SHP77 treated with DMSO at 0.1 percent for 48 hours (cell line): ENCODE measurements around the gene HRAS.

Experiments used
- DNase-seq: peaks from one replicate; lab custom pipeline; 2025; lab: John Stamatoyannopoulos, UW

Gene HRAS

DNA sequence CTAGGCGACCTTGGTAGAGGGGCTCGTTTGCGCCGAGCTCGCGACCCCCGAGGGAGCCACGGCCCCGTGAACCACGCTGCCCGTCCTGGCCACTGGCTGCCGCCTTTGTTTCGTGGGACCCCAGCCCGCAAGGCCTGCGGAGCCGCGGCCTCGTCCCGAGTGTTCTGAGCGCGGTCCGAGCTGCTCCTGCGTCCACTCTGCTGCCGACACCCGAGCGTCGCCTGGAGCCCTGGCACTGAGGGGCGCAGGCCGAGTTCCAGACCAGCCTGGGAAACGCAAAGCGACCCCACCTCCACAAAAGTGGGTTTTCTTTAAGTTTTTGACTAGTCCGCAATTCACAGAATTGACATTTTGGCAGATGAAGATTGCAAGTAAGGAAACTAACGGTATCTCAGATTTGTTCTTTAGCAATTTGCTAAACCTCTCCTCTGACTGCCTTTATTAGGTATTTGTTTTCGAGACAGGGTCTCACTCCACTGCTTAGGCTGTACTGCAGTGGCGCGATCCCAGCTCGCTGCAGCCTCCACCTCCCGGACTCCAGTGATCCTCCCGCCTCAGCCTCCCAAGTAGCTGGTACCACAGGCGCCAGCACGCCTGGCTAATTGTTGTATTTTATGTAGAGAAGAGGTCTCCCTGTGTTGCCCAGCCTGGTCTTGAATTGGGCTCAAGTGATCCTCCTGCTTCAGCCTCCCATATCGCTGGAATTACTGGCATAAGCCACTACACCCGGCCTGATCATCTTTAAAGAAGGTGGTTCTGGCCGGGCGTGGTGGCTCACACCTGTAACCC is 27.5 kb downstream of the HRAS start:
- no peak for DNase-seq

DNA sequence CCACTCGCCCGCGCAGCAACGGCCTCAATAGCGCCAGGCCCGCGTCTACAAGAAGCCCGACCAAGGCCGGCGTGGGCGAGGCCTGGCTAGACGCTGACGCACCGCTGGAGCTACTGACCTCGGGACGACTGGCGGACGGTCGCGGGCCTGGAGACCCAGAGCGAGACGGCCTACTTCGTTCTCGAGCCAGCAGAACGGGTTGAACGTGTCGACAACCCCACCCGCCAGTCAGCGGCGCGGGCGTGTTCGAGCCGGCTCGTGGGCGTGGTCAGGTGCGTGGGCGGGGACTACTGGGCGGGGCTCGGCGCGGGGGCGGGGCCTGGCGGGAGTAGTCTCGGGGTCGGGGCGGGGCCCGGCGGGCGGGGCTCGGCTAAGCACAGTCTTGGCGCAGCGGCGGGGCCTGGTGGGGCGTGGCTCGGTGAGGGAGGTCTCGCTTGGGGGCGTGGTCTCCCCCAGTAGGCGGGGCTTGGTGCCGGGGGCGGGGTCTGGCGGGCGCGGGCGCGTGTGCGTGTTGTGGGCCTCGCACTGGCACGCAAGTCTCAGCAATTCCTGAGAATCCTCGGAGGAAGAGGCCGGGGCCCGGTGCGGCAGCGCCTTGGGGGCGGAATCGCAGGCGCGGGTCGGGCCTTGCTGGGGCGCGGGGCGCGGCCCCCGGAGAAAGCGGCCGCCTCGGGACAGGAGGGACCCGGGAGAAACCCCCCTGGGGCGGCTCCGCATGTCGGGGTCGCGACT is 28.2 kb downstream of the HRAS start, which contains the start of gene RNH1:
TSS of gene RNH1 (minus strand) at position 248 of the 732 bp plus-strand sequence. CDS start 5,080 bp downstream, outside the sequence.
- no peak for DNase-seq

DNA sequence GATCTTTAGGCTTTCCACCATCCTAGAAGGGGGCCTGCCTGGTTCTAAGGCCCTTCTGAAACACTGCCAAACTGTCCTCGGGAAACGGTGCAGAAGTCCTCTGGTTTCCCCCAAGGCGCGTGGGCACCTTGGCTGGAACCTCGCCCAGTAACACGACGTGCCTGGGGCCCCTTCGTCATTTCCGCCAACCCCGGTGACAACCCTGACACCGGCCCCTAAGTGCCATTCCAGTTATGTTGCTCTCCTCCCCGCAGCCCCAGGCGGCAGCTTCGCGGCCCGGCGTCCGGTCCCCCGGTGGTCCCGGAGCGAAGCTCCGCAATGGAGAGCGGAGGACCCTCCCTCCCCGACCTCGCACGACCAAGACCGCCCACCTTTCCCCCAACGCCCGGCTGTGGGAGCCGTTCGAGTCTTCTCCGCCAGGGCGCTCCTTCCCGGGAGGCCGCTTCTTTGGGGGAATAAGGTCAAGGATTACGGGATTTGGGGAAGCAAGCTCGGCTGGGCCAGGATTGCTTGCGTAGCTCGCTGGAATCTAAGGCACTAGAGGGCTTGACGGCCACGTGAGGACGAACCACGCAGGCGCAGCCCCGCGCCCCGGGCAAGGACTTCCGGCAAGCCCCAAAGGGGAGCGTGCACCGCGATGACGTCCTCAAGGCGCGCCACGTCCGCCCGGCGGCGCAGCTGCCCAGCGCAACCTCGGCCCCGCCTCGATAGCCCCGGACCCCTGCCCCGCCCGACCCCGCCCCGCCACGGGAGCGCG is 29.0 kb downstream of the HRAS start:
- DNase-seq: peak; percentile 54

DNA sequence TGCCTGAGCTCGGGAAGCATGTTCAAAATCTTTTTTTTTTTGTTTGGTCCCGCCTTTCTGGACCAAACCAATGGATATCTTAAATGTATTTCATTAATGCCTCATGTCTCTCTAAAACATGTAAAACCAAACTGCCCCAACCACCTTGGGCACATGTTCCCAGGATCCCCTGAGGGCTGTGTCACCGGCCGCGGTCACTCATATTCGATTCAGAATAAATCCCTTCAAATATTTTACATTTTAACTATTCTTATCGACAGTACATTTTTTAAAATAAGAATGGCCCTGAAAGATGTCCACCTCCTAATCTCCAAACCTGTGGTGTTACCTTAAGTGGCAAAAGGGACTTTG is 30.4 kb downstream of the HRAS start:
- no peak for DNase-seq

DNA sequence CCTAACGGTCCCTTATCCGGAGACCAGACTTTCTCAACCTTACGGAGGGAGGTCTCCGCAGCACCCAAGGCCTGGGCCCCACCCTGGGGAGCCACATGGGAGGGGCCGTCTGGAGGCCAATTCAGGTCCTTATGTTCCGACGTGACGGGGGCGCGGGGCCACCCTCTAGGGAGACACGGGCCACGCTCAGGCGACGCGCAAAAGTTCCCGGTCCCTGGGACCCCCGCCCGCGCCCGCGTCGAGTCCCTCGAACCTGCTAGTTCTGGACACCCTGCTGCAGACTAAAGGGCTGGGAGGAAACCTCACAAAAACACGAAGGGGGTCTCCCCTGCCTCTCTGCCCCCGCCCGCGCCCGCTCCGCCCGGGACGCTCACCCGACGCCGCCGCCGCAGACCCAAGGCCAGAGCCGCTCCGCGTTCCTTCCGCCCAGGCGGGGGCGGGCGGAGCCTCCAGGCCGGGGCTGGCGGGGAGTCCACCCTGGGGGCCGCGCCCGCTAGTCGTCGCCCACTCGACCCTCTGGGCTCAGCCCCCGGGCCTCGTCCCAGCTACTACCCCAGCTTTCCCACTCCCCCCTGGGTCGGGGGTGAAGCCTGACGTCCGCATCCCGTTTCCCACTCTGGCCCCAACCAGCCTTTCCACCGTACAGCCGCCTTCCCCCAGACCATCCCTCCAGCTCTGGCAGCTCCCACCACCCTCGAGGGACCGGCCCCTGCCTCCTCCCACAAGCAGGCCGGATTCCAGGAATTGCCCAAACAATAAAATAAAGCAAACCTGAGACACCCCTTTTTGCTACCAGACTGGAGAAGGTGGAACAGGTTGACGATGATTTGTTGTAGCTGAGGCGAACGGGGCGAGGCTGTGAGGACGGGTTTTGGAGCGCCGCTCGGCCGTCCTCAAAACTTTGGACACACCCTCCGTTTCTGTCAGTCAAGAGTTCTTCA is 31.1 kb downstream of the HRAS start:
- no peak for DNase-seq

DNA sequence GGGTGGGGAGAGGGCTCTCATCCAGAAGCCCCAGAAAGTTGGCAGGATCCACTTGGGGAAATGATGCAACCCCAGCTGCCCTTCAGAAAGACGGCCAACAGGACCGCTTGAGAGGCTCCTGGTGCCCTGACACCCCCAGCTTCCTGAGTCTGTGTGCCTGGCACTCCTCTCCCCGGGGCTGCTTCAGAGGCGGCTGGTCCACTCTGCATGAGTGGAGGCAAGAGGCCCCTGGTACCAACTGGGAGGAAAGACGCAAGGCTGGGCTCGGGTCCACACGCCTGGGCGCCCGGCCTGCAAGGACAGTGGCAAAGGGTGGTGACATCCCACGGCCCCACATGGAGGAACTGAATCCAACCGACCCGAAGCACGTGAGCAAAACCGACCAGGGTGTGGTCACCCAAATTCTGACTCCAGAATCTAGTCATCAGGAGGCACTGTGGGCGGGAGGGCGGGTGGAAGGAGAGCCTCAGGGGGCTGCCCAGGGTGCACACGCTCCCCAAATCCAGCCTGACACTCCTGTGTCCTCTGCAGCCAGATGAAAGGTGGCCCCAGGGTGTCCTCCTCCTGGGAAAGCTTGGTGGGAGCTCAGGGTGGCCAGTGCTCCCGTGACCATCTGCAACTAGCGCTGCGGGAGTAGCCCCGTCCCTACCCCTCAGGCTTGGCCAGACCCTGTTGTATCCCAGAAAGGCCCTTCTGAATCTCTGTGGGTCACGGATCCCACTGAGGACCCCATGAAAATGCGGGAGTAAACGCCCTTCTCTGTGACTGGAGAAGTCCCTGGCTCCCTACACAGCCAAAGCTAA is 32.0 kb downstream of the HRAS start:
- DNase-seq: no peak

DNA sequence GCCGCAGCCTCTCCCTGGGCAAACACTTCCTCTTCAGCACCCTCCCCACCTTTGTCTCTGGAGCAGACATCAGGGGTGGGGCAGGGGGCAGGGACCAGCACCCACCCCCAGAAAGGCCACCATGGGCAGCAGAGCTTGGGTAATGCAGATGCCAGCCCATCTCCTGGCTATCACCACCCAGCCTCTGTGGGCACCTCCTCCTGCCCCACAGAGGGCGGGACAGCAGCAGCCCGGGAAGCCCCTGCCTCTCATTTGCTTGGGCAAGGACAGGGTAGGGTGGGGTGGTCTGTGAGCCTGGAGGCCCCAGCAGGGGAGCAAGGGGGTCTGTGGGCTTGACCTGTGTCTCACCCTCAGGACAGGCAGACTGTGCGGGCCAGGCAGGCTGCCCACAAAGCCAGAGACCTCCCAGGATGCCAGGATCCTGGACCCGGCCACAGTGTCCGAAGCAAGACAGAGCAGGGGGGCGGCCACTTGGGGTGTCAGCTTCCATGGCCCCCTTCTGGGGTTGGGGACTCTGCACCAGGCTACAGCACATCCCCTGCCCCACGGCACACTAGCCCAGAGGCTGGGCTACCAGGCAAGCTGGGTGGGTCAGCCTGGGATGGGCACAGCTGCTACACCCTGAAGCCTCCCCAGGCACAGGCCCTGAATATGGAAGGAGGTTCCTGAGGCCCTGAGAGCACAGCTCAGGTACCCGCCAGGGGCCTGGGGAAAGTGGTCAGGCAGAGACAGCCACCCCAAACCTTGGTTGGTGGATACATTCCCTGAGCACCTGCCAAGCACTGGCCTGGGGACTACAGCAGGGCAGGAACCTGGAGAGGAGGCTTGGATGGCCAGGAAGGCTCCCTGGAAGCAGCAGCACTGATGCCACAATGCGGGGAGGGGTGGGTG is 32.8 kb downstream of the HRAS start:
- no peak for DNase-seq

DNA sequence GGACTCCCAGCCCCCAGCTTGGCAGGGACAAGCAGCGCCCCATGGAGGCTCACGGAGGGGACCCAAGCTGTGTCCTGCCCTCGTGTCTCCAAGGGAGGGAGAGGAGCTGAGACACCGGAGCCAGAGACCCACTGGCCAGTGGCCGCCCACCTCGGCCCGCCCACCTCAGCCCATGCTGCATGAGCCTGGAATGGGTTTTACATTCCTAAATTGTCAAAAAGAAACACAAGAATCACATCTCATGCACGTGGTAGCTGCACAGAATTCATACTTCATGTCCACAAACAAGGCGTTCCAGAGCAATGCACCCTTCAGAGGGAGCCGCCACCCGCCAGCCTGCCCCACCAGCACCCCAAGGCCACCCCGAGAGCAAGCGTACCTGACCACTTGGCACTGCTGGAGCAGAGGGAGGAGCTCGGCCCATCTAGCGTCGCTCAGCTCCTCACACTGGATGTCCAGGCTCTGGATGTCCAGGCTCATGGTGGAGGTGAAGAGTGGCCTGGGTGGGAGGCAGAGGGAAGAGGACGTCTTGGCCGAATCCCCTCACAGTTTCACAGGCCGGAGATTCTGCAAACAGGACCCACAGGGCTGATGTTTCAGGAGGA is 33.6 kb downstream of the HRAS start:
- DNase-seq: no peak

DNA sequence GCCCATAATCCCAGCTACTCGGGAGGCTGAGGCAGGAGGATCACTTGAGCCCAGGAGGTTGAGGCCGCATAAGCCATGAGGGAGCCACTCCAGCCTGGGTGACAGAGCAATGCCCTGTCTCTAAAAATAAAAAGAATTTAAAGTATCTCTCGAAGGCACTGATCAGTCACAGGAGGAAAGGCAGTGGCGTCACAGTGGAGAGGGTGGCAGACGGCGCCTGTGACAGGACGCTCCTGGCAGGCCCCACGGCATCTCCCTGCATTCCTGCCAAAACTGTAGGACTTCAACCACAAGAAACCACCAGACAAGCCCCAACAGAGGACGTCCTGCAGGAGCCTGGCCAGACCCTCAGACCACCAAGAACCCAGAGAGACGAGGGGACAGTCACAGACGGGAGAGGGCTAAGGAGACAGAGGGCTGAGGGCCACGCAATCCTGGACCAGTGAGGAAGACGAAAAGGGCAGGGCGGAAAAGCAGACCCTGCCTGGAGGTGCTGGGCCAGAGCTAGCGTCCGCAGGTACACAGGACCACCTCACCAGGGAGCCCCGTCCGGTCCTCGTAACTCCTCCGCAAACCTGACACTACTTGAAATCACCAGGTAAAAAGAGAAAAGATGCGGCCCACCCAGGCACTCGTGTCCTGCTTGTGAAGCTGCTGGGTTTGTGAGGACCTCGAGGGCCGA is 34.2 kb downstream of the HRAS start:
- DNase-seq: no peak

DNA sequence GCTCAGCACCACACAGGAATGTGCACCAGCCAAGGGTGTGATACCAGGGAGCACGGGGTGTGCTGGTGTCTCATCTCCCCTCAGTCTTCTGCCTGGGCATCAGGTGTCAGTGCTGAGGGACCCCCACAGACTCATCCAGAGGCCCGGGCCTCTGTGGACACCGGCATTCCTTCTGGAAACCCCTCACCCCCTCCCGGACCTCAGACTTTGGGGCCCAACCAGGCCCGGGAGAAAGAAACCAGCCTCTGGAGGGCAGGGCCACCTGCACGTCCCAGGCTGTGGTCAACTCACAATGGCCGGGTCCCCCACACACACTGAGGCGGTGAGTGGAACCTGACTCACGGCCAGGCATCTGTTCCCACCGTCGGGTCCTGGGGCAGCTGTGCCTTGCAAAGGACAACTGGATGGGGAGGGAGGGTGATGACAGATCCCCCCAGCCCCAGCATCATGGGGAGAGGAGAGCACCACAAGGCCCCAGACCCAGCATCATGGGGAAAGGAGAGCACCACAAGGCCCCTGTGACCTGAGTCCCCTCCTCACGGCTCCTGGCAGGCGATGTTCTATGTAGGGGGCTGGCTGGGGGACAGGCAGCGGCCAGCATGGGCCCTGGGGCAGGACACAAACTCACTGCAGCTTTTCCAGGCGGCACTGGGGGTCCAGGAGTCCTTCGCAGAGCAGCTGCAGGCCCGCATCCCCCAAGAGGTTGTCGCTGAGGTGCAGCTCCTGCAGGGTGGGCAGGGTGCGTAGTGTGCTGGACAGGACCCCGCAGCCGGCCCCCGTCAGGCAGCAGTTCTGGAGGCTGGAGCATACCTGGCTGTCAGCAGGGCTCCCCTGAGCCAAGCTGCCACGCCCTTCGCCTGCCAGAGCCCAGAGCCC is 35.9 kb downstream of the HRAS start:
- no peak for DNase-seq

DNA sequence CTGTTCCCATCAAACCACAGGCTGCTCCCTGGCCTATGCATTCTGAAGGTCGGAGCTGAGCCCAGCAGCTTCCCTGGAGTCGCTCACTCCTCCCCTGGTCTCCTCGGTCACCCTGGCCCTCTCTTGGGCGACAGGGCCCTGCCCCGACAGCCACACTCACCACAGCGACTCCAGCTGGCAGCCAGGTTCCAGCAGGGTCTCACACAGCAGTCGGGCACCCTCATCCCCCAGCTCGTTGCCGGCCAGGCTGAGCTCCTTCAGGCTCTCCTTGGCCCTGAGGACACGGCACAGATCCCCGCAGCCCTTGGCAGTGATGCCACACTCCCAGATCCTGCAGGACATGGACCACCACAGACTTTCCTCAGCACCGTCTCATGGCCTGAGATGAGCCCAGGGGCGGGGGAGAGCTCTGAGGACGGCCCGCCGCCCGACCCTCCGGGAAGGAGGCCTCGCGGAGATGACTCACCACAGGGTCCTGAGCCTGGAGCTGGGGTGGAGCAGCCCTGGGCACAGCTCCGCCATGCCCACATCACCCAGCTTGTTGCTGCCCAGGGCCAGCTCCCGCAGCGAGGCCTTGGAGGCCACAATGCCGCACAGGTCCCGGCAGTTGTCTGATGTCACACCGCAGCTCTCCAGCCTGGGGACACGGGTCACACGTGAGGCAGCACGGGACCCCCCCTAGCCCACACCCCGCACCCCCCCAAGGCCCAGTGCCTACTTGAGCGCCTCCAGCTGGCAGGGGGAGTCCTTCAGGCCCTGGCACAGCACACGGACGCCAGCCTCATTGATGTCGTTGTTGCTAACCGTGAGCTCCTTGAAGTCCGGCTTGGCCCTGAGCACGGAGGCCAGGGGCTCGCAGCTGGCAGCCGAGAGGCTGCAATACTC is 36.8 kb downstream of the HRAS start:
- DNase-seq: no peak

DNA sequence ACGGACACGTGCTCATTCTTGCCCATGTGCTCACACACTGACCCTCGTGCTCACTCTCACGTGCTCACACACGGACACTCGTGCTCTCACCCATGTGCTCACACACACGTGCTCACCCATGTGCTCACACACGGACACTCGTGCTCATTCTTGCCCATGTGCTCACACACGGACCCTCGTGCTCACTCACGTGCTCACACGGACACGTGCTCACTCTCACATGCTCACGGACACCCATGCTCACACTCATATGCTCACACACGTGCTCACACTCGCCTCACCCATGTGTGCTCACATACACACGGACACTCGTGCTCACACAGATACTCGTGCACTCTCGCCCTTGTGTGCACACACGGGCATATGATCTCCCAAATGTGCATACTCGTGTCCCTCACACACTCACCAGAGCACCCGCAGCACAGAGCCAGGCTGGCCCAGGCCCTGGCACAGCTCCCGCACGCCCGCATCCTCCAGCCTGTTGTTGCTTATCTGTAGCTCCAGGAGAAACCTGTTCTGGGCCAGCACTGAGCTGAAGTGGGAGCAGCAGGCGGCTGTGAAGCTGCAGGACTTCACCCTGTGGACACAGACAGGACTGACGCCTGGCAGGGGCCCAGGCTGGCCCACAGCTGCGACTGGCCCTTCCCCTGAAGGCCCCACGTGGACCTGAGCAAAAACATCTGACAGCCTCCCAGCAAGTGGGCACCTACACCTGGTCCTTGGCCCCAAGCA is 37.6 kb downstream of the HRAS start:
- DNase-seq: no peak

DNA sequence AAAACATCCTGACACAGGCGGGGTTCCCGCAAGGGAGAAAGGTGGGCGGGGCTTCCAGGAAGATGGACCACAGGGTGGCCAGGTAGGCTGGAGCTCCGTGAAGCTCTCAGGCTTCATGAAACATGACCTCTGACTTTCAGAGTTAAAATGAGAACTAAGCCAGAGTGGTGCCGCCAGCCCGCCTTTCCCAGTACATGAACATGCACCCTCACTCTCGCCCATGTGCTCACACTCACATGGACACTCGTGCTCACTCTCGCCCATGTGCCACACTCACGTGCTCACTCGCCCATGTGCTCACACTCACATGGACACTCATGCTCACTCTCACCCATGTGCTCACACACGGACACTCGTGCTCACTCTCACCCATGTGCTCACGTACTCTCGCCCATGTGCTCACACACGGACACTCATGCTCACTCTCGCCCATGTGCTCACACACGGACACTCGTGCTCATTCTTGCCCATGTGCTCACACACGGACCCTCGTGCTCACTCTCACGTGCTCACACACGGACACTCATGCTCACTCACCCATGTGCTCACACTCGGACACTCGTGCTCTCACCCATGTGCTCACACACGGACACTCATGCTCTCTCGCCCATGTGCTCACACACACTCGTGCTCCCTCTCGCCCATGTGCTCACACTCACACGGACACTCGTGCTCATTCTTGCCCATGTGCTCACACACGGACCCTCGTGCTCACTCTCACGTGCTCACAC is 38.4 kb downstream of the HRAS start:
- DNase-seq: no peak

DNA sequence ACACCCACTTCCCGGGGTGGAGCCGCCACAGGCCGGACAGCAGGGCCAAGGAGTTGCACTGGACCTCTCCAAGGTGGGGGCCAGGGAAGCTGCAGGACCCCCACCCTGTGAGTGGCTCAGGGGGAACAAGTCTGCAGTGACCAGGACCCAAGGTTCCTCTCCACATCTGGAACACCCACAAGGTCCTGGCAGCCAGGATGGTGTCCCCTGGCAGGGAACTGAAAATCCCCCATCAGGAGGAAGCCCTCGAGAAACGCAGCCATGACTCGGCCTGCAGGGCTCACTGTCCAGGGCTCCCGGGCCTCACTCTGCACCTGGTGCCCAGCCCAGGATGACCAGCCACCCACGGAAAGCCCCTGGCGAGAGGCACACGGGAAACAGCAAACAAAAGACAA is 39.8 kb downstream of the HRAS start:
- DNase-seq: no peak

DNA sequence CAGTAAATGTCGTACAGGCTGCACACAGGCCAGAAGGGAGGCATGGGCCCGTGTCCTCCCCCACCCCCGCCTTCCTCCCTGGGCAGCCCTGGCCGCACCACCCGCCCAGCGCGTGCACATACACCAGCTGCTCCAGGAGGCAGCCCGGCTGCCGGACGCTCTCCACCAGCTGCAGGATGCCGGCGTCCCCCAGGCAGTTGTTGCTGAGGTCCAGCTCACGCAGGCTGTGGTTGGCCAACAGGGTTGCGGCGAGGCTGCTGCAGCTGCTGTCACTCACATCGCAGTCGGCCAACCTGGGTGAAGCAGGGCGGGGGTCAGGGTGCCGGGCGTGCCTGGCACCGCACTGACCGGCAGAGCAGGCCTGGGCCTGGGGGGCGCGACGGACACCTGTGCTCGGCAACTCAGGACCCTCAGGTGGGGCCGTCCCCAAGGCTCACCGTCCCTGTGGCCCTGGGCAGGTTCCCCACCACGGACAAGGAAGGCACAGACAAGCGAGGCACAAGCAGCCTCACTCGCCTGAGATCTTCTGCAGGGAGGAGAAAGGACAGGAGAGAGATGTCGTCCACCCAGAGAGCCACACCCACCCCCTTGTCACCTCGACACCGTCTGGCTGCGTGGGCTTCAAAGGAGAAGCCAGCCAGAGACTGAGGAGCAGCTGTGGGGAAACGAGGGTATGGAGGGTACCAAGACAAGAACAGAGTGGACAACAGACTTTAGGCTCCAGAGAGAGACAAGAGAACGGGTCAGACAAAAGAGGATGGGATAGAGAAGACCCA is 40.4 kb downstream of the HRAS start:
- peak; percentile 48 for DNase-seq
